Ovary (tissue), 9 donors: Measurements from ENCODE around the gene TRPM4. TPM values are rescaled to one million over a fixed set of nuclear protein-coding genes. Genes with fewer than 3 reads are reported as not detected.

Source experiments
- DNase-seq, 5 donors: peaks; one replicate each; pipeline ENCODE4 v3.0.0-alpha.2; 2019 to 2020
- H3K27ac ChIP-seq, 2 donors: fragments of 200-600 bp; one replicate each; pipeline versions ENCODE4 v1.5.1 to v1.8.0; 2019 to 2022
- H3K27me3 ChIP-seq: fragments of 200-600 bp; one replicate; pipeline ENCODE4 v1.8.0; 2022
- H3K36me3 ChIP-seq: fragments of 200-600 bp; sonication (generic); one replicate; pipeline ENCODE4 v1.5.1; 2019
- H3K4me1 ChIP-seq: one replicate; pipeline ENCODE4 v1.8.1; 2013; ENCODE audit warnings: mild to moderate bottlenecking, moderate library complexity; ENCODE audit not compliant: insufficient read depth
- H3K4me3 ChIP-seq: fragments of 200-600 bp; sonication (generic); one replicate; pipeline ENCODE4 v1.5.1; 2017
- H3K9me3 ChIP-seq, 2 donors: fragments of 200-600 bp in 1 of 2; sonication (generic) in 1 of 2; one replicate each; pipeline versions ENCODE4 v1.5.1 to v1.8.1; 2013 to 2019; ENCODE audit warnings: mild to moderate bottlenecking in 1 of 2, moderate library complexity in 1 of 2
- EP300 ChIP-seq: sonication (generic); formaldehyde crosslinking; IDR thresholded peaks from one replicate; pipeline ENCODE4 v1.6.1; 2017; ENCODE audit warnings: antibody characterized with exemption
- POLR2A ChIP-seq: fragments of 450-650 bp; IDR thresholded peaks from one replicate; pipeline ENCODE4 v1.6.1; 2017; ENCODE audit warnings: antibody characterized with exemption, mild to moderate bottlenecking, moderate library complexity
- WGBS, 3 donors: extraction: QIAGEN DNeasy Blood & Tissue Kit in 1 of 3; methylation state at CpG; one replicate each; pipeline versions ENCODE4 v1.1.5 to v1.1.7; 2013 to 2017; 5-methylcytosine and 5-hydroxymethylcytosine counted together
- intact Hi-C, 4 donors: fragments of 100-400 bp; cut with DNase I; formaldehyde crosslinking; loops; one replicate each; pipeline versions ENCODE4 v1.11.0 to v1.15.1; 2022 to 2023
- polyA plus RNA-seq, 2 donors: library from polyadenylated mRNA; stranded (reverse); fragments of 200-250 nt in 1 of 2; fragments of 350-450 nt in 1 of 2; fragmentation: Illumina TruSeq in 1 of 2; extraction: RNeasy Lipid Tissue Mini Kit (QIAGEN cat#74804) in 1 of 2; gene quantifications; one replicate each; pipeline ENCODE4 v1.2.3, GENCODE V29; 2013 to 2014
- total RNA-seq, 7 donors: library from RNA; depleted of rRNA in 2 of 7; stranded (reverse); fragments of >200 nt in 2 of 7; fragmentation: NEBNext Ultra II Directional in 3 of 7; extraction: Animal tissue kit (Norgen Biotek cat#: 25700) in 3 of 7; gene quantifications; one replicate each; pipeline versions ENCODE4 v1.1.0 to v1.2.4, GENCODE V29; 2016 to 2023
- TF ChIP-seq, protein P1 (sequence below), 3 donors: fragments of 450-650 bp in 2 of 3; fragments of 200-600 bp in 1 of 3; IDR thresholded peaks; one replicate each; pipeline versions ENCODE4 v1.5.1 to v1.8.0; 2016 to 2022; ENCODE audit warnings: antibody characterized with exemption in 3 of 3, mild to moderate bottlenecking in 1 of 3
- donor health status: DM: no; HTN: no; CAD: no; lungs with moderate emphysema.
- donor health status: DM: no; HTN: no; CAD: no.
- donor health status: Bipolar disorder and iron deficiency.
- donor health status: DM: yes; HTN: yes; CAD: no.
- donor health status: DM: no; HTN: no; CAD: no.
- donor health status: DM: yes; HTN: yes; CAD: no.

The TRPM4 gene
- total and polyA plus RNA-seq, 9 donors, result 1.1 to 12.2 (median 5.1) TPM

DNA sequence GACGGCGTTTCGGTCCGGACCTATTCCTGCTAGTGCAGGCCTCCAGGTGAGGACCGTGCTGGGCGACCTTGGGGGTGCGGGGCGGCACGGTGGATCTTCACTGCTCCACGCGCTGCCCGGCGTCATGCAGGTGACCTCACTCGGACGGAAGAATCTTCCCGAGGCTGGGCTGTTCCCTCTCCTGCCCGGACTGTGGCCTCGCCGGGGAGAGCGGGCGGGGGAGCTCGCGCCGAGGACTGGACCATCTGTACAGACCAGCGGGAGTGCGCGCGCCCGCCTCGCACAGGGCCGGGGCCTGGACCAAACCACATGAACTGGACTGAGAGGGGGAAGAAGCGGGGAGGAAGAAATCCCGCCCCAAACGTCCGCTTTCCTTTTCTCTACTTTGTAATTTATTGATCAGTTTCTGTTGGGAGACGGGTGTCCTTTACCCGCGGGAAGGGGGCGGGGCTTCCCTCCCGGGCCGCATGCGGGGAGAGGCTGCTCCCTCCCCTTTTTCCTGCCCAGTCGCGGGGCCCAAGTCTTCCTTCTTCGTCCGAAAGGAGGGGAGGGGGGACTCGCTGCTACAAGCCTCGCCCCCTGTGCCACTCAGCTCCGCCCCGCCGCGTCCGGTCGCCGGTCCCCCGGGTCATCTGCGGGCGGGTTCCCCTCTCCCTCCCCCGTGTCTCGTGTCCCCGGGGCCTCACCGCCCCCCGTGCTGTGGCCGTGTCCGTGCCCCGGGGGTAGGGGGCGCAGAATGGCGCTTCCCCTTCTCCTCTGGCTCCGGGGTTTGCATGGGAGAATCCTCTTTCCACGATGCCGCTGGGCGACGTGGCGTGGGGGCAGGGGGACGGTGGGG lies 7.3 kb upstream of the TRPM4 start:
- peaks cover 4% of the 10 kb centered on the region for H3K4me1 ChIP-seq
- intact Hi-C loops, result no loop called here
- no peaks in the 10 kb centered on the region for H3K36me3 ChIP-seq
- 1% methylated on average over 57 to 75 of the region's 75 CpGs for WGBS, 3 donors
- H3K4me3 ChIP-seq, result peak overlapping the region; percentile 42
- peak overlapping the region in 1 of 2 donors; percentile 33 for H3K27ac ChIP-seq
- DNase-seq, result peak; percentile 75 to 87 (median 80)
- H3K27me3 ChIP-seq, result no peaks in the 10 kb centered on the region
- H3K9me3 ChIP-seq, result no peaks in the 10 kb centered on the region
- TF ChIP-seq POLR2A (no peak), EP300 (no peak)
- TF ChIP-seq, protein P1, sequence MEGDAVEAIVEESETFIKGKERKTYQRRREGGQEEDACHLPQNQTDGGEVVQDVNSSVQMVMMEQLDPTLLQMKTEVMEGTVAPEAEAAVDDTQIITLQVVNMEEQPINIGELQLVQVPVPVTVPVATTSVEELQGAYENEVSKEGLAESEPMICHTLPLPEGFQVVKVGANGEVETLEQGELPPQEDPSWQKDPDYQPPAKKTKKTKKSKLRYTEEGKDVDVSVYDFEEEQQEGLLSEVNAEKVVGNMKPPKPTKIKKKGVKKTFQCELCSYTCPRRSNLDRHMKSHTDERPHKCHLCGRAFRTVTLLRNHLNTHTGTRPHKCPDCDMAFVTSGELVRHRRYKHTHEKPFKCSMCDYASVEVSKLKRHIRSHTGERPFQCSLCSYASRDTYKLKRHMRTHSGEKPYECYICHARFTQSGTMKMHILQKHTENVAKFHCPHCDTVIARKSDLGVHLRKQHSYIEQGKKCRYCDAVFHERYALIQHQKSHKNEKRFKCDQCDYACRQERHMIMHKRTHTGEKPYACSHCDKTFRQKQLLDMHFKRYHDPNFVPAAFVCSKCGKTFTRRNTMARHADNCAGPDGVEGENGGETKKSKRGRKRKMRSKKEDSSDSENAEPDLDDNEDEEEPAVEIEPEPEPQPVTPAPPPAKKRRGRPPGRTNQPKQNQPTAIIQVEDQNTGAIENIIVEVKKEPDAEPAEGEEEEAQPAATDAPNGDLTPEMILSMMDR (IDR thresholded peaks at IDR 0.05), result no peak

DNA sequence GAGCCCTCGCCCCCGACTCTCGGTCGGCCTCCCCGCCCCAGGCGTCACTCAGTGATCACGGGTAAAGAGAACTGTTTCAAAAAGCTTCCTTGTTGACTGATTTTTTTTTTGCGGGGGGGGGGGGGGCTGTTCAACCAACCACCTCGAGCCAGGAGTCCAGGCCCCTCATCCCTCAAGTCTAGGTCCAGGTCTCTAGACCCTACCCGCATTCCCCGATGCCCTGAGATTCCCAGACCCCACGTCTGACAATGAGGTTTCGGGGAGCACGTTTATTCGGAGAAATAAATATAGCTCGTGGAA lies 6.7 kb upstream of the TRPM4 start:
- no peaks in the 10 kb centered on the region for H3K36me3 ChIP-seq
- intact Hi-C loops, result no loop called here
- DNase-seq, result no peak
- no peaks in the 10 kb centered on the region for H3K27me3 ChIP-seq
- H3K27ac ChIP-seq, result no peak overlapping the region
- TF ChIP-seq, protein P1 (IDR thresholded peaks at IDR 0.05), result no peak
- TF ChIP-seq EP300 (no peak), POLR2A (no peak)
- WGBS, 3 donors, result 2 to 5% (median 4%) methylated on average over 16 of the region's 16 CpGs
- H3K9me3 ChIP-seq, result no peaks in the 10 kb centered on the region
- peaks cover 4% of the 10 kb centered on the region for H3K4me1 ChIP-seq
- H3K4me3 ChIP-seq, result peak overlapping the region; percentile 42

DNA sequence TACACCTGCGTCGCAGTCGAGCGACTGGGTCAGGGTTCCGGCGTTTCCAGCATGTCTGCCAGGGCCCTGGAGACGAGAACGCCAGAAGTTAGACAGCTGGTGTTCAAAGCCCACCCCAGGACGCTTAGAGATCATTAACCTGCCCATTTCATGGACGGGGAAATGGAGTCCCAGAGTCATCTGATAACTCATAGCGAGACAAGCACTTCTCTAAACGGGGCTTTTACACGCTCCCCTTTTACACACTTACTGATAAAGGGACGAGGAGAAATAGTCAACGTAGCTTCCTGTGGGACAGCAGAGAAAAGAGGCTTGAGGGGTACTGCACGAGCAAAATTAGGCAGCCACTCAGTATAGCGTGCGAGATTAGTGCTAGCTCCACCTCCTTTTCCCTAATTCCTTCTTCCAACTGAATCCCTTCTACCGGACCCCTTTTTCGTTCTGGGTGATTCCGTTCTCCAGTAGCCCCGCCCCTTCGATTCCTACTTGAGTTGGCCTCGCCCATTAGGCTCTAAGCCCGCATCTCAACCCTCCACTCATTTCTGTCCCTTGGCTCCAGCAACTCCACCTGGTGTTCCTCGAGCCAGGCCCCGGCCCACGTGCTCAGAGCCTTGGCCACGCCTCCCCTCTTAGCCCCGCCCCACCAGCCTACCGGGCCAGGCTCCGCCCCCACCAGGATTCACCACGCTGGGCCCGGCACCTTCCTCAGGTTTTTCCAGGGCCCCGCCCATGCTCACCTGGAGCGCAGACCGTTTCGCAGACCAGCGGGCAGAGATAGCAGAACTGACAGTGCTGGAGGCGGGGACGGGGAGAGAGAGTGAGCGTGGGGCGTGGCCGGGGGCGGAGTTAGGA lies 6.1 kb upstream of the TRPM4 start:
- H3K4me1 ChIP-seq, result peaks cover 4% of the 10 kb centered on the region
- intact Hi-C loops, result no loop called here
- peak; percentile 39 to 79 (median 62) for DNase-seq
- no peak for TF ChIP-seq POLR2A
- no peak for TF ChIP-seq EP300
- TF ChIP-seq, protein P1 (IDR thresholded peaks at IDR 0.05), result no peak
- H3K9me3 ChIP-seq, result no peaks in the 10 kb centered on the region
- WGBS, 3 donors, result 5 to 7% (median 6%) methylated on average over 45 of the region's 45 CpGs
- no peaks in the 10 kb centered on the region for H3K36me3 ChIP-seq
- no peak overlapping the region for H3K4me3 ChIP-seq
- no peak overlapping the region for H3K27ac ChIP-seq
- H3K27me3 ChIP-seq, result no peaks in the 10 kb centered on the region

DNA sequence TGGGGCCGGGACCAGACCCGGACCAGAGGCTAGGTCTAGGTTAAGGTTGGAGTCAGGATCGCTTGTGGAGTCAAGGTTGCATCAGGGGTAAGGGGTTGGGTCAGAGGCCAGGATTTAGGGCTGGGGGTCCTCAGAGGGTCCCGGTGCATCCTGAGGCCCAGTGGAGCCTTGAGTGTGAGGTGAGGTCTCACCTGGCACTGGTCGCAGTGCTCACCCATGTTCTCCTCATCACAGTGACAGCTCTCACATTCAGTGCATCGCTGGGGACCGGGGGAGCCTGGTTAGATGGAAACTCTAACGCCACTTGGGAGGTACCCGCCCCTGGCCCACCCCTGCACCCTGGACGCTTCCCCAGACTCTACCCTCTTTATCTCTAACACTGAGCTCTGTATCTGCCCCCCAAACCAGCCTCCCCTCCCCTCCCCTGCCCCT lies 5.5 kb upstream of the TRPM4 start:
- no peak overlapping the region for H3K4me3 ChIP-seq
- intact Hi-C loops, result no loop called here

More for the DNA sequence above, 5.5 kb upstream of the TRPM4 start:
- Histone ChIP-seq H3K9me3 (no peaks in the 10 kb centered on the region), H3K27ac (no peak overlapping the region), H3K27me3 (no peaks in the 10 kb centered on the region), H3K4me1 (peaks cover 4% of the 10 kb centered on the region), H3K36me3 (no peaks in the 10 kb centered on the region)
- no peak for DNase-seq
- WGBS, 3 donors, result 34 to 47% (median 34%) methylated on average over 10 of the region's 10 CpGs
- TF ChIP-seq POLR2A, result no peak
- TF ChIP-seq, protein P1 (IDR thresholded peaks at IDR 0.05), result no peak
- TF ChIP-seq EP300, result no peak
